ENCODE measurements around the gene DCTD.

DNA sequence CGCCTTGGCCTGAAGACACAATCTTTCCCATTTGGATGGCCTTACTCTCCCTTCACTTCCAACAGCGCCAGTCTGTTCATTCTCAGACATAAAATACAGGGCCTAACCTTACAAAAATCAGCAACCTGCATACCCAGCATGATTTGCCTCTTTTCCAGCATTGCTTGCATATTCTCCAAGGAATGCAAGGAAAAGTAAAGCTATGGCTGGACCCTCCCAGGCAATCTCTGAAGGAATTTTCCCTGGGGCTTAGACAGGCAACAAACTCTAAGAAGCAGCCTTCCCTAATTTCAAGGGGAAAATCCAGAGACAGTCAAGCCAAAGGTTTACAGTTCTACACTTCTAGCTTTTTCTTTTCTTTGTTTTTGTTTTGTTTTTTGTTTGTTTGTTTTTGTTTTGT is 3.6 kb downstream of the DCTD start:
- TF ChIP-seq EZH2 (IDR thresholded peaks at IDR 0.05; ENCODE audit: insufficient read depth, poor library complexity, severe bottlenecking): no peak
- TF ChIP-seq EZH2phosphoT487 (IDR thresholded peaks at IDR 0.05; ENCODE audit: insufficient read depth, low read depth): no peak
